Liver (tissue), 9 donors: ENCODE data around the gene PATL2. TPM values are rescaled to one million over a fixed set of nuclear protein-coding genes. Genes with fewer than 3 reads are reported as not detected.

Experiments
- DNase-seq: peaks from one replicate; pipeline ENCODE4 v3.0.0-alpha.2; 2017; ENCODE audit warnings: low spot score
- H3K27ac ChIP-seq, 2 donors: one replicate each; pipeline ENCODE4 v1.7.0; 2013; ENCODE audit warnings: inconsistent platforms in 2 of 2, low read length in 2 of 2, control low read depth in 1 of 2, low read depth in 1 of 2, mild to moderate bottlenecking in 1 of 2
- H3K27me3 ChIP-seq, 4 donors: one replicate each; pipeline versions ENCODE4 v1.6.1 to v1.7.0; 2013; ENCODE audit warnings: low read length in 3 of 4, inconsistent platforms in 1 of 4, mild to moderate bottlenecking in 1 of 4, moderate library complexity in 1 of 4; ENCODE audit not compliant: control insufficient read depth in 4 of 4, insufficient read depth in 4 of 4
- H3K36me3 ChIP-seq, 4 donors: one replicate each; pipeline versions ENCODE4 v1.6.1 to v1.7.0; 2013; ENCODE audit warnings: low read length in 3 of 4, mild to moderate bottlenecking in 3 of 4, low read depth in 1 of 4, moderate library complexity in 1 of 4; ENCODE audit not compliant: control insufficient read depth in 4 of 4, insufficient read depth in 3 of 4
- H3K4me1 ChIP-seq, 4 donors: one replicate each; pipeline versions ENCODE4 v1.6.1 to v1.7.0; 2013; ENCODE audit warnings: low read length in 3 of 4, mild to moderate bottlenecking in 3 of 4, moderate library complexity in 1 of 4; ENCODE audit not compliant: control insufficient read depth in 4 of 4, insufficient read depth in 4 of 4
- H3K4me3 ChIP-seq, 3 donors: one replicate each; pipeline versions ENCODE4 v1.6.1 to v1.7.0; 2013; ENCODE audit warnings: low read length in 3 of 3, control low read depth in 1 of 3, low read depth in 1 of 3, mild to moderate bottlenecking in 1 of 3
- H3K9ac ChIP-seq, 2 donors: one replicate each; pipeline ENCODE4 v1.7.0; 2013; ENCODE audit warnings: low read length in 2 of 2, mild to moderate bottlenecking in 2 of 2, moderate library complexity in 2 of 2, control low read depth in 1 of 2, low read depth in 1 of 2
- H3K9me3 ChIP-seq, 4 donors: one replicate each; pipeline versions ENCODE4 v1.6.1 to v1.7.0; 2013; ENCODE audit warnings: low read length in 3 of 4; ENCODE audit not compliant: control insufficient read depth in 4 of 4
- ATF3 ChIP-seq: IDR thresholded peaks from 2 replicates; pipeline ENCODE4 v1.6.1; 2016; ENCODE audit warnings: antibody characterized with exemption
- CTCF ChIP-seq: fragments of 150-350 bp; IDR thresholded peaks from 2 replicates; pipeline ENCODE4 v1.5.1; 2017; ENCODE audit warnings: improper control_type of control experiment, low read depth, low read length; ENCODE audit not compliant: missing input control
- EGR1 ChIP-seq, 2 donors: IDR thresholded peaks; 2 replicates each; pipeline ENCODE4 v1.6.1; 2016 to 2018; ENCODE audit warnings: antibody characterized with exemption in 2 of 2, low read depth in 2 of 2
- FOXA1 ChIP-seq: IDR thresholded peaks from 2 replicates; pipeline ENCODE4 v1.6.1; 2016; ENCODE audit warnings: antibody characterized with exemption
- FOXA2 ChIP-seq: IDR thresholded peaks from 2 replicates; pipeline ENCODE4 v1.6.1; 2016; ENCODE audit warnings: antibody characterized with exemption
- GABPA ChIP-seq, 2 donors: IDR thresholded peaks in 1 of 2; conservative IDR thresholded peaks in 1 of 2; 2 replicates each; pipeline ENCODE4 v1.6.1; 2016; ENCODE audit warnings: antibody characterized with exemption in 2 of 2, mild to moderate bottlenecking in 1 of 2, moderate library complexity in 1 of 2
- HNF4A ChIP-seq, 2 donors: conservative IDR thresholded peaks; 2 replicates each; pipeline ENCODE4 v1.6.1; 2016; ENCODE audit warnings: antibody characterized with exemption in 2 of 2, mild to moderate bottlenecking in 2 of 2
- HNF4G ChIP-seq: IDR thresholded peaks from 2 replicates; pipeline ENCODE4 v1.6.1; 2016; ENCODE audit warnings: antibody characterized with exemption
- JUND ChIP-seq, 2 donors: IDR thresholded peaks; 2 replicates each; pipeline ENCODE4 v1.6.1; 2016; ENCODE audit warnings: antibody characterized with exemption in 2 of 2
- MAX ChIP-seq: IDR thresholded peaks from 2 replicates; pipeline ENCODE4 v1.6.1; 2016; ENCODE audit warnings: antibody characterized with exemption
- NR2F2 ChIP-seq: IDR thresholded peaks from 2 replicates; pipeline ENCODE4 v1.6.1; 2016; ENCODE audit warnings: antibody characterized with exemption
- RAD21 ChIP-seq, 2 donors: IDR thresholded peaks; 2 replicates each; pipeline ENCODE4 v1.6.1; 2016; ENCODE audit warnings: antibody characterized with exemption in 2 of 2, mild to moderate bottlenecking in 2 of 2
- REST ChIP-seq: IDR thresholded peaks from 2 replicates; pipeline ENCODE4 v1.6.1; 2016; ENCODE audit warnings: antibody characterized with exemption, mild to moderate bottlenecking
- RXRA ChIP-seq, 2 donors: IDR thresholded peaks; 2 replicates each; pipeline ENCODE4 v1.6.1; 2017 to 2018; ENCODE audit warnings: antibody characterized with exemption in 2 of 2, mild to moderate bottlenecking in 1 of 2
- SP1 ChIP-seq: IDR thresholded peaks from 2 replicates; pipeline ENCODE4 v1.6.1; 2018; ENCODE audit warnings: antibody characterized with exemption, mild to moderate bottlenecking
- TAF1 ChIP-seq: conservative IDR thresholded peaks from 2 replicates; pipeline ENCODE4 v1.6.1; 2016; ENCODE audit warnings: antibody characterized with exemption, mild to moderate bottlenecking
- YY1 ChIP-seq: IDR thresholded peaks from 2 replicates; pipeline ENCODE4 v1.6.1; 2016; ENCODE audit warnings: antibody characterized with exemption, mild to moderate bottlenecking
- WGBS: extraction: QIAGEN DNeasy Blood & Tissue Kit; methylation state at CpG from one replicate; pipeline ENCODE4 v1.1.7; 2013; 5-methylcytosine and 5-hydroxymethylcytosine counted together
- polyA plus RNA-seq, 2 donors: library from polyadenylated mRNA; stranded (reverse) in 1 of 2; unstranded in 1 of 2; fragments of 200-250 nt in 1 of 2; fragments of >200 nt in 1 of 2; fragmentation: Nextera tagmentation in 1 of 2; extraction: Ambion mirVana in 1 of 2; gene quantifications; one replicate each; pipeline versions ENCODE4 v1.2.1 to v1.2.3, GENCODE V29; 2013 to 2015
- total RNA-seq, 2 donors: library from RNA; depleted of rRNA; stranded (reverse); fragments of >200 nt; gene quantifications; one replicate each; pipeline ENCODE4 v1.2.3, GENCODE V29; 2014
- donor health status: healthy.
- donor health status: healthy.
- donor health status: healthy.
- donor health status: healthy.
- donor health status: healthy.

The PATL2 gene
- total and polyA plus RNA-seq, 4 donors, result 0.32 to 1.0 (median 0.67) TPM

DNA sequence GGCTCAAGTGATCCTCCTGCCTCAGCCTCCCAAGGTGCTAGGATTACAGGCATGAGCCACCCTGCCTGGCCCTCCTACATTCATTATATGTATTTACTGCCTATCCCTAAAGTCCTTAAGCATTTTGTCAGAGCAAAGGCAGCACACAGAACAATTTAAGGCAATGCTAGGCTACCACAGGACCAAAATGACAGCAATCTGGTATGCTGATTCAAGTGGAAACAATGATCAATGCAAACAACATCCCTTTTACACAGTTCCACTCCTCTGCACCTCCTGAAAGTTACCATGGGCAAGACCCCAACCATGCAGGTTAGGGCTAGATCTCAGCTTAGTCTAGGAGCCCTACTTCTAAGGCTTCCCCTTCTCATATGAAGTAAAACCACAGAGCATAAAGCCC, 87.9 kb downstream of the PATL2 start:
- Histone ChIP-seq H3K9me3 (no peaks in the 10 kb centered on the region), H3K4me3 (no peak overlapping the region), H3K9ac (no peak overlapping the region), H3K4me1 (no peaks in the 10 kb centered on the region), H3K36me3 (peaks cover 9 to 51% (median 37%) of the 10 kb centered on the region in 4 donors), H3K27ac (no peak overlapping the region), H3K27me3 (no peaks in the 10 kb centered on the region)
- DNase-seq, result no peak
- no peak for TF ChIP-seq CTCF

DNA sequence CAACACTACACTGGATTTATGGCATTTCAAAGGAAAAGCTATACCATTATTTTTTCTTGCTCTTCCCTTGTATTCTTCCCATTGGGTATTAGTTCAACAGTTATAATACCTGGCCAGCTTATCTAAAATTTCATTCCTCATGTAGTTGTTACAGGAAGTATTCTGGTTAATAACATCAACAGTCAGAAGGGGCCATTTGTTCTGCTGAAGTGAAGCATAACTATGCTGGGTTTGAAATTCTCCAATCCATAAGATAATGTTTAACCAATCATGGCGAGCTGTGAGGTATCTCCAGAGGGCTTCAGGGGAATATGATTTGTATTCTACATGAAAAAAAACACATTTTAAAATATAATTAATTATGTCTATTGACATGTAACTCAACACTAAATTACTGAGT, 91.0 kb downstream of the PATL2 start:
- WGBS, result 96% methylated on average over 1 of the region's 1 CpG
- Histone ChIP-seq H3K9me3 (no peaks in the 10 kb centered on the region), H3K4me3 (no peak overlapping the region), H3K9ac (no peak overlapping the region), H3K27ac (no peak overlapping the region), H3K36me3 (peaks cover 7 to 48% (median 38%) of the 10 kb centered on the region in 4 donors), H3K4me1 (no peaks in the 10 kb centered on the region), H3K27me3 (no peaks in the 10 kb centered on the region)
- no peak for DNase-seq
- TF ChIP-seq EGR1 (IDR thresholded peaks at IDR 0.05; ENCODE audit: low read depth in 2 of 2) (no peak), TAF1 (no peak), ATF3 (no peak), NR2F2 (no peak), FOXA1 (no peak), RXRA (IDR thresholded peaks at IDR 0.05) (no peak), FOXA2 (no peak), JUND (IDR thresholded peaks at IDR 0.05) (no peak), YY1 (no peak), RAD21 (IDR thresholded peaks at IDR 0.05) (no peak), SP1 (no peak), MAX (no peak), GABPA (IDR thresholded peaks at IDR 0.05 in 1 of 2, conservative IDR thresholded peaks at IDR 0.05 in 1 of 2) (no peak), HNF4A (conservative IDR thresholded peaks at IDR 0.05) (no peak), HNF4G (no peak), CTCF (no peak), REST (no peak)
